K562 (cell line): ENCODE measurements around the gene ADGRD1. TPM values are rescaled to one million over a fixed set of nuclear protein-coding genes. Genes with fewer than 3 reads are reported as not detected.

ENCODE experiments used
- ATAC-seq: fragments of 200-7000 bp; cut with Tn5 transposase; 3 replicates; pipeline ENCODE4 v1.9.1; 2020; ENCODE audit warnings: moderate library complexity
- BruUV-seq: library from RNA; stranded (reverse); fragments of 400-500 nt; replicated peaks from 2 replicates; lab custom pipeline; 2021; lab: Mats Ljungman, UMichigan
- CTCF ChIA-PET: fragments of 300-600 bp; formaldehyde crosslinking; extraction: SDS; loops from one replicate; lab custom pipeline; 2021; ENCODE audit warnings: low intra/inter-chr PET ratio; lab: Yijun Ruan, JAX
- POLR2A ChIA-PET: fragments of 300-600, 350-650 bp; sonication (Branson Sonifier 250); formaldehyde crosslinking; extraction: SDS; loops from one replicate; lab custom pipeline; 2021; ENCODE audit warnings: antibody characterized with exemption, inconsistent platforms; lab: Yijun Ruan, JAX
- DNase-seq, 4 experiments: peaks; one replicate each; pipeline versions ENCODE4 v3.0.0 to v3.0.0-alpha.2; 2011 to 2018; ENCODE audit warnings: low spot score in 3 of 4, mixed read lengths in 3 of 4; ENCODE audit errors: extremely low read depth in 1 of 4
- FAIRE-seq: peaks from 2 replicates; lab custom pipeline; 2011; peaks lifted over from hg19 to GRCh38; lab: Jason Lieb, UNC
- H2AFZ ChIP-seq: 2 replicates; pipeline ENCODE4 v1.6.0; 2011; ENCODE audit warnings: low read depth, low read length, control low read depth, inconsistent platforms
- H3K27ac ChIP-seq: fragments of 200-600 bp; 3 replicates; pipeline ENCODE4 v1.8.0; 2011; ENCODE audit warnings: low read depth, mild to moderate bottlenecking, control low read depth, inconsistent platforms, low read length, moderate library complexity, mixed read lengths; ENCODE audit errors: extremely low read depth
- H3K27me3 ChIP-seq, 2 experiments: fragments of 300-600 bp in 1 of 2; 2 replicates in 1 of 2; 3 replicates in 1 of 2; pipeline versions ENCODE4 v1.6.0 to v1.8.0; 2011; ENCODE audit warnings: inconsistent platforms in 2 of 2, low read length in 2 of 2, mild to moderate bottlenecking in 1 of 2, mixed read lengths in 1 of 2, moderate library complexity in 1 of 2; ENCODE audit not compliant: control insufficient read depth in 2 of 2, insufficient read depth in 2 of 2
- H3K36me3 ChIP-seq: fragments of 300-600 bp; 3 replicates; pipeline ENCODE4 v1.8.0; 2011; ENCODE audit warnings: mild to moderate bottlenecking, low read length, inconsistent platforms; ENCODE audit not compliant: control insufficient read depth, insufficient read depth
- H3K4me1 ChIP-seq, 2 experiments: fragments of 200-600 bp in 1 of 2; replicated peaks in 1 of 2; 2 replicates in 1 of 2; 3 replicates in 1 of 2; pipeline versions ENCODE4 v1.5.1 to v1.8.0; 2011; ENCODE audit warnings: inconsistent platforms in 2 of 2, low read length in 2 of 2, mild to moderate bottlenecking in 1 of 2, mixed read lengths in 1 of 2, moderate library complexity in 1 of 2; ENCODE audit not compliant: control insufficient read depth in 2 of 2, insufficient read depth in 2 of 2
- H3K4me2 ChIP-seq: 2 replicates; pipeline ENCODE4 v1.6.1; 2011; ENCODE audit warnings: low read length, control low read depth, inconsistent platforms, mixed read lengths; ENCODE audit not compliant: insufficient read depth
- H3K4me3 ChIP-seq: fragments of 200-600 bp; sonication (generic), shearing (Covaris generic); 2 replicates; pipeline ENCODE4 v1.5.1; 2016; ENCODE audit warnings: control low read depth, inconsistent platforms
- H3K79me2 ChIP-seq: fragments of 200-600 bp; 3 replicates; pipeline ENCODE4 v1.8.0; 2011; ENCODE audit warnings: low read length, inconsistent platforms; ENCODE audit not compliant: control insufficient read depth, insufficient read depth
- H3K9ac ChIP-seq, 2 experiments: 2 replicates each; pipeline versions ENCODE4 v1.6.0 to v1.6.1; 2011; ENCODE audit warnings: low read depth in 2 of 2, low read length in 2 of 2, control low read depth in 1 of 2, inconsistent platforms in 1 of 2, mild to moderate bottlenecking in 1 of 2, mixed read lengths in 1 of 2; ENCODE audit not compliant: insufficient read depth in 1 of 2
- H3K9me1 ChIP-seq: one replicate; pipeline ENCODE4 v1.6.0; 2011; ENCODE audit warnings: inconsistent platforms, mild to moderate bottlenecking, low read length, moderate library complexity; ENCODE audit not compliant: control insufficient read depth, insufficient read depth
- H3K9me3 ChIP-seq: replicated peaks from 2 replicates; pipeline ENCODE4 v1.5.1; 2011; ENCODE audit warnings: low read depth, low read length, inconsistent platforms; ENCODE audit not compliant: control insufficient read depth, insufficient read depth
- H4K20me1 ChIP-seq: replicated peaks from 2 replicates; pipeline ENCODE4 v1.6.1; 2011; ENCODE audit warnings: low read length, inconsistent platforms, mixed read lengths; ENCODE audit not compliant: control insufficient read depth, insufficient read depth
- CREM ChIP-seq: IDR thresholded peaks from 2 replicates; pipeline ENCODE4 v1.6.1; 2014; ENCODE audit warnings: antibody characterized with exemption, low read depth
- NFIC ChIP-seq: fragments of 450-650 bp; IDR thresholded peaks from 2 replicates; pipeline ENCODE4 v1.6.1; 2017; ENCODE audit warnings: mild to moderate bottlenecking, inconsistent platforms
- TRIM28 ChIP-seq: fragments of 450-650 bp; IDR thresholded peaks from 2 replicates; pipeline ENCODE4 v1.6.1; 2017
- WGBS: fragments of 100-300 bp; shearing (Covaris generic); methylation state at CpG from one replicate; pipeline ENCODE4 v1.1.6; 2016; ENCODE audit warnings: low coverage, mixed read lengths; ENCODE audit not compliant: insufficient coverage; ENCODE audit errors: missing lambda C conversion rate; 5-methylcytosine and 5-hydroxymethylcytosine counted together
- in situ Hi-C: fragments of 300-500 bp; cut with MboI; formaldehyde crosslinking; loops from 4 replicates; pipeline ENCODE4 v1.15.0; 2018; ENCODE audit warnings: inconsistent platforms, mixed read lengths
- intact Hi-C: fragments of 100-400 bp; cut with micrococcal nuclease; formaldehyde crosslinking; loops from 2 replicates; pipeline ENCODE4 v1.14.2; 2022
- polyA plus RNA-seq, 8 experiments: library from polyadenylated mRNA; depleted of rRNA in 4 of 8; stranded (reverse) in 5 of 8; unstranded in 3 of 8; fragments of >200 nt; fragmentation: Nextera tagmentation in 2 of 8; fragmentation: Illumina TruSeq in 1 of 8; extraction: Ambion mirVana in 2 of 8; extraction: Trizol in 1 of 8; gene quantifications; 2 replicates each; pipeline versions ENCODE4 v1.2.1 to v1.2.3, GENCODE V29; 2011 to 2014; ENCODE audit warnings: inconsistent platforms in 1 of 8, missing spikeins in 1 of 8
- total RNA-seq, 7 experiments: library from RNA; depleted of rRNA in 6 of 7; stranded (reverse); fragments of >200 nt in 6 of 7; fragmentation: Illumina TruSeq in 2 of 7; extraction: Trizol in 2 of 7; gene quantifications; 2 replicates each; pipeline versions ENCODE4 v1.2.1 to v1.2.3, GENCODE V29; 2011 to 2021; ENCODE audit warnings: low replicate concordance in 1 of 7
- TF ChIP-seq, protein P1 (sequence below): fragments of 250-450 bp; sonication (Bioruptor Pico); IDR thresholded peaks from 2 replicates; pipeline ENCODE4 v1.8.0; 2021; ENCODE audit warnings: moderate library complexity, mild to moderate bottlenecking, inconsistent platforms

ADGRD1 gene
- total and polyA plus RNA-seq, 9 of the 15 experiments (the other 6 are each of a cell fraction or from before 2014, with no cell fraction given): 1.7 to 11.7 (median 3.3) TPM

DNA sequence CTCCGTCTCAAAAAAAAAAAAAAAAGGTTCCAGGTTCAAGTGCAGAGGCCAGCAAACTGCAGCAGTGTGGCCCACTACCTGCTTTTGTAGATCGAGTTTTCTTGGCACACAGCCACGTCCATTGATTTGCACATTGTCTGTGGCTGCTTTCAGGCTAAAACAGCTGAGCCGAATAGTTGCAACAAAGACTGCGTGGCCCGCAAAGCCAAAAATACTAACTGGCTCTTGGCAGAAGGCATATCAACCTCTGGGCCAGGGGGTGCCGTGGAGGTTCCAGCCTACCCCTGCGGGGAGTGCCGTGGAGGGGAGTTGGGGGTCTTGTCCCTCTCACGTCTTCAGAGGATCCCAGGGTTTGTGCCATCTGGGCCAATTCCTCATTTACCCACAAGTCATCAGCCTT is 170.1 kb downstream of the ADGRD1 start:
- H4K20me1 ChIP-seq: no peaks in the 10 kb centered on the region
- no peak overlapping the region for H3K27ac ChIP-seq
- DNase-seq (no peak), ATAC-seq (no peak), FAIRE-seq (no peak)
- intact Hi-C loops (no loop called here), in situ Hi-C loops (loop anchor here (10.0 kb wide), 1 partner anchor 209 kb away; no protein-coding TSS in a partner anchor)
- H2AFZ ChIP-seq: no peak overlapping the region
- H3K79me2 ChIP-seq: no peaks in the 10 kb centered on the region
- TF ChIP-seq TRIM28 (no peak), NFIC (peak; percentile 72), CREM (no peak)
- TF ChIP-seq, protein P1, sequence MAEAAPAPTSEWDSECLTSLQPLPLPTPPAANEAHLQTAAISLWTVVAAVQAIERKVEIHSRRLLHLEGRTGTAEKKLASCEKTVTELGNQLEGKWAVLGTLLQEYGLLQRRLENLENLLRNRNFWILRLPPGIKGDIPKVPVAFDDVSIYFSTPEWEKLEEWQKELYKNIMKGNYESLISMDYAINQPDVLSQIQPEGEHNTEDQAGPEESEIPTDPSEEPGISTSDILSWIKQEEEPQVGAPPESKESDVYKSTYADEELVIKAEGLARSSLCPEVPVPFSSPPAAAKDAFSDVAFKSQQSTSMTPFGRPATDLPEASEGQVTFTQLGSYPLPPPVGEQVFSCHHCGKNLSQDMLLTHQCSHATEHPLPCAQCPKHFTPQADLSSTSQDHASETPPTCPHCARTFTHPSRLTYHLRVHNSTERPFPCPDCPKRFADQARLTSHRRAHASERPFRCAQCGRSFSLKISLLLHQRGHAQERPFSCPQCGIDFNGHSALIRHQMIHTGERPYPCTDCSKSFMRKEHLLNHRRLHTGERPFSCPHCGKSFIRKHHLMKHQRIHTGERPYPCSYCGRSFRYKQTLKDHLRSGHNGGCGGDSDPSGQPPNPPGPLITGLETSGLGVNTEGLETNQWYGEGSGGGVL (CRISPR knock-in tag): no peak
- H3K9ac ChIP-seq: no peak overlapping the region
- H3K9me3 ChIP-seq: no peaks in the 10 kb centered on the region
- CTCF ChIA-PET: no interaction called here
- peaks cover 0 to 19% of the 10 kb centered on the region in 2 experiments; a peak in 3 of 5 replicates for H3K27me3 ChIP-seq
- H3K9me1 ChIP-seq: no peaks in the 10 kb centered on the region
- no TSS peak for BruUV-seq
- 37% methylated on average over 10 of the region's 10 CpGs for WGBS
- H3K4me3 ChIP-seq: no peak overlapping the region
- no peak overlapping the region for H3K4me2 ChIP-seq
- no peaks in the 10 kb centered on the region for H3K36me3 ChIP-seq
- POLR2A ChIA-PET: interaction anchor here (0.6 to 2.9 kb wide), 2 partner anchors 11 to 699 kb away, joined by 3 to 8 read pairs; no protein-coding TSS in a partner anchor
- H3K4me1 ChIP-seq: peaks cover 0 to 10% of the 10 kb centered on the region in 2 experiments; a peak in 2 of 5 replicates
